K562 (cell line): ENCODE results near the gene ARHGEF3. TPM values are rescaled to one million over a fixed set of nuclear protein-coding genes. Genes with fewer than 3 reads are reported as not detected.

ENCODE experiments used
- ATF4 ChIP-seq: fragments of 450-650 bp; formaldehyde crosslinking; IDR thresholded peaks from 2 replicates; pipeline ENCODE4 v1.4.0; 2022; ENCODE audit warnings: mild to moderate bottlenecking, moderate library complexity
- CC2D1A ChIP-seq: fragments of 450-650 bp; IDR thresholded peaks from 2 replicates; pipeline ENCODE4 v1.6.1; 2017; ENCODE audit warnings: mild to moderate bottlenecking
- CCNT2 ChIP-seq: IDR thresholded peaks from 2 replicates; pipeline ENCODE4 v1.6.1; 2011; ENCODE audit warnings: borderline replicate concordance, low read depth, mild to moderate bottlenecking, moderate library complexity, mixed read lengths, low read length; ENCODE audit not compliant: insufficient read length; ENCODE audit errors: extremely low read depth
- CHD1 ChIP-seq: fragments of 200-600 bp; sonication (generic); IDR thresholded peaks from one replicate; pipeline ENCODE4 v1.6.1; 2012; ENCODE audit warnings: mild to moderate bottlenecking, moderate library complexity, low read length, inconsistent platforms
- CXXC5 ChIP-seq: fragments of 250-450 bp; sonication (Bioruptor Pico); IDR thresholded peaks from 2 replicates; pipeline ENCODE4 v1.8.0; 2022; ENCODE audit warnings: inconsistent platforms, mild to moderate bottlenecking, moderate library complexity
- ELF1 ChIP-seq: fragments of 200-800 bp; sonication (Bioruptor generic); IDR thresholded peaks from 2 replicates; pipeline ENCODE4 v1.6.1; 2016; ENCODE audit warnings: missing genetic modification characterization, missing compliant biosample characterization
- GABPA ChIP-seq: fragments of 200-800 bp; sonication (Bioruptor generic); conservative IDR thresholded peaks from 2 replicates; pipeline ENCODE4 v1.6.1; 2016; ENCODE audit warnings: low read depth, missing genetic modification characterization, missing compliant biosample characterization
- MAZ ChIP-seq, 2 experiments: fragments of 450-650 bp in 1 of 2; sonication (generic) in 1 of 2; formaldehyde crosslinking; IDR thresholded peaks in 1 of 2; conservative IDR thresholded peaks in 1 of 2; 2 replicates each; pipeline versions ENCODE4 v1.4.0 to v1.5.0; 2020; ENCODE audit warnings: mild to moderate bottlenecking in 1 of 2, missing genetic modification reagents in 1 of 2
- MEF2A ChIP-seq: IDR thresholded peaks from 2 replicates; pipeline ENCODE4 v1.6.1; 2011; ENCODE audit warnings: low read depth, mild to moderate bottlenecking, low read length, moderate library complexity; ENCODE audit not compliant: control insufficient read depth
- MNT ChIP-seq, 2 experiments: fragments of 450-650 bp; conservative IDR thresholded peaks; 2 replicates each; pipeline ENCODE4 v1.6.1; 2017; ENCODE audit warnings: mild to moderate bottlenecking in 2 of 2, moderate library complexity in 2 of 2
- MYC ChIP-seq, 2 experiments: fragments of 250-450 bp in 1 of 2; sonication (Bioruptor Pico) in 1 of 2; IDR thresholded peaks; 2 replicates each; pipeline versions ENCODE4 v1.5.1 to v1.6.1; 2012 to 2021; ENCODE audit warnings: low read depth in 2 of 2, borderline replicate concordance in 1 of 2, improper control_type of control experiment in 1 of 2, low read length in 1 of 2, mild to moderate bottlenecking in 1 of 2, moderate library complexity in 1 of 2
- NR2C2 ChIP-seq, 2 experiments: fragments of 200-800 bp in 1 of 2; sonication (Bioruptor generic) in 1 of 2; sonication (generic) in 1 of 2; formaldehyde crosslinking in 1 of 2; IDR thresholded peaks; 2 replicates each; pipeline versions ENCODE4 v1.6.1 to v1.8.0; 2016 to 2022; ENCODE audit warnings: mild to moderate bottlenecking in 1 of 2, missing compliant biosample characterization in 1 of 2, missing genetic modification characterization in 1 of 2, missing genetic modification reagents in 1 of 2
- POLR2G ChIP-seq: fragments of 200-400 bp; formaldehyde crosslinking; IDR thresholded peaks from 2 replicates; pipeline ENCODE4 v1.6.1; 2017; ENCODE audit warnings: low read depth, mild to moderate bottlenecking, antibody characterized with exemption, low read length, moderate library complexity
- RFX7 ChIP-seq: fragments of 250-450 bp; sonication (Bioruptor Pico); IDR thresholded peaks from 2 replicates; pipeline ENCODE4 v1.5.1; 2021; ENCODE audit warnings: mild to moderate bottlenecking
- TAF1 ChIP-seq: IDR thresholded peaks from 2 replicates; pipeline ENCODE4 v1.6.1; 2011; ENCODE audit warnings: mild to moderate bottlenecking, low read length, moderate library complexity; ENCODE audit not compliant: insufficient read depth, control insufficient read depth, severe bottlenecking; ENCODE audit errors: extremely low read depth
- TFAP4 ChIP-seq: sonication (generic); formaldehyde crosslinking; IDR thresholded peaks from 2 replicates; pipeline ENCODE4 v1.8.0; 2022; ENCODE audit warnings: missing genetic modification reagents, mild to moderate bottlenecking, moderate library complexity, borderline replicate concordance
- THAP7 ChIP-seq: fragments of 250-450 bp; sonication (Bioruptor Pico); IDR thresholded peaks from 2 replicates; pipeline ENCODE4 v1.5.0; 2021
- VEZF1 ChIP-seq: fragments of 200-800 bp; sonication (Bioruptor generic); IDR thresholded peaks from 2 replicates; pipeline ENCODE4 v1.6.1; 2017; ENCODE audit warnings: missing genetic modification characterization, missing compliant biosample characterization
- ZNF134 ChIP-seq: fragments of 250-450 bp; sonication (Bioruptor Pico); conservative IDR thresholded peaks from 2 replicates; pipeline ENCODE4 v1.4.0; 2020
- ZNF408 ChIP-seq: fragments of 250-450 bp; sonication (Bioruptor Pico); IDR thresholded peaks from 2 replicates; pipeline ENCODE4 v1.4.0; 2020; ENCODE audit warnings: low read depth, mild to moderate bottlenecking, moderate library complexity
- polyA plus RNA-seq, 8 experiments: library from polyadenylated mRNA; depleted of rRNA in 4 of 8; stranded (reverse) in 5 of 8; unstranded in 3 of 8; fragments of >200 nt; fragmentation: Nextera tagmentation in 2 of 8; fragmentation: Illumina TruSeq in 1 of 8; extraction: Ambion mirVana in 2 of 8; extraction: Trizol in 1 of 8; gene quantifications; 2 replicates each; pipeline versions ENCODE4 v1.2.1 to v1.2.3, GENCODE V29; 2011 to 2014; ENCODE audit warnings: inconsistent platforms in 1 of 8, missing spikeins in 1 of 8
- total RNA-seq, 7 experiments: library from RNA; depleted of rRNA in 6 of 7; stranded (reverse); fragments of >200 nt in 6 of 7; fragmentation: Illumina TruSeq in 2 of 7; extraction: Trizol in 2 of 7; gene quantifications; 2 replicates each; pipeline versions ENCODE4 v1.2.1 to v1.2.3, GENCODE V29; 2011 to 2021; ENCODE audit warnings: low replicate concordance in 1 of 7

The ARHGEF3 gene
- total and polyA plus RNA-seq, 9 of the 15 experiments (the other 6 are each of a cell fraction or from before 2014, with no cell fraction given): 0.77 to 2.7 (median 1.4) TPM

- peak in 1 of 2 experiments; percentile 58; a peak in 2 of 4 replicates for TF ChIP-seq MNT (conservative IDR thresholded peaks at IDR 0.05)
- TF ChIP-seq CC2D1A: no peak
- 0 out of 2 replicates have a peak, but pooled peaks have one; percentile 21 for TF ChIP-seq NR2C2 (CRISPR knock-in tag; IDR thresholded peaks at IDR 0.05)
- no peak for TF ChIP-seq NR2C2 (tag; IDR thresholded peaks at IDR 0.05)
- no peak for TF ChIP-seq ATF4
- 0 out of 2 replicates have a peak, but pooled peaks have one; percentile 20 for TF ChIP-seq MYC (IDR thresholded peaks at IDR 0.05; ENCODE audit: low read depth, low read length)
- TF ChIP-seq MYC (CRISPR knock-in tag; IDR thresholded peaks at IDR 0.05; ENCODE audit: borderline replicate concordance, low read depth): no peak; the same call in 1 of the 2 replicates
- peak; percentile 53 for TF ChIP-seq TAF1
- no peak for TF ChIP-seq ZNF408 (CRISPR knock-in tag)
- peak; percentile 58; the same call in 1 of the 2 replicates for TF ChIP-seq TFAP4 (CRISPR knock-in tag)
- TF ChIP-seq CHD1: peak; percentile 34
- no peak for TF ChIP-seq ZNF134 (CRISPR knock-in tag)
- no peak for TF ChIP-seq MEF2A
- no peak for TF ChIP-seq THAP7 (CRISPR knock-in tag)
- peak; percentile 2 to 39; a peak in 1 of 4 replicates for TF ChIP-seq MAZ (CRISPR knock-in tag; conservative IDR thresholded peaks at IDR 0.05 in 1 of 2, IDR thresholded peaks at IDR 0.05 in 1 of 2)
- peak; percentile 21 for TF ChIP-seq CCNT2
- peak; percentile 85 for TF ChIP-seq POLR2G
- TF ChIP-seq GABPA: peak; percentile 47; the same call in 1 of the 2 replicates
- no peak for TF ChIP-seq VEZF1 (CRISPR knock-in tag)
- TF ChIP-seq RFX7: no peak
- peak; percentile 25; the same call in 1 of the 2 replicates for TF ChIP-seq CXXC5
- TF ChIP-seq ELF1 (tag): 0 out of 2 replicates have a peak, but pooled peaks have one; percentile 66
Measured at GRCh38 chr3:56682462-56683121, 119.2 kb downstream of the ARHGEF3 start (continued).
